ENCODE data around the gene ADAMTSL1.

ADAMTSL1 gene

DNA sequence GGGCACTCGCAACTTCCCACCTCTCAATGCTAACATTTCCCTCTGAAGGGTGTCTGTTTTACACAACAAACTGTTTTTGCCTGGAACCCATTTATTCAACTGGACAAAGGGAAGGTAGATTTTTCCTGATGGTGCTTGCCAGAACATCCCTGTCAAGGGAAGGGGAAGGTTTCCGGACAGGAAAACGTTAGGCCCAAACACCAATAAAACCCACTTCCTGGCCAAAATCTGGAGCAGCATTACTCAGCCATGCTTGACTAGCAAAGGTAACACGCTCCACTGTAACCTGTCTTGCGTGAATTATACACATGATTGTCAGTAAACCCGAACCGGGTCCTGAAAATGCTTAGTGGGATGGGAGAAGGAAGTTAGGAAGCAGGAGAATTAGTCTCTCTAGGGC lies 468.8 kb downstream of the ADAMTSL1 start:
- no peak for DNase-seq

DNA sequence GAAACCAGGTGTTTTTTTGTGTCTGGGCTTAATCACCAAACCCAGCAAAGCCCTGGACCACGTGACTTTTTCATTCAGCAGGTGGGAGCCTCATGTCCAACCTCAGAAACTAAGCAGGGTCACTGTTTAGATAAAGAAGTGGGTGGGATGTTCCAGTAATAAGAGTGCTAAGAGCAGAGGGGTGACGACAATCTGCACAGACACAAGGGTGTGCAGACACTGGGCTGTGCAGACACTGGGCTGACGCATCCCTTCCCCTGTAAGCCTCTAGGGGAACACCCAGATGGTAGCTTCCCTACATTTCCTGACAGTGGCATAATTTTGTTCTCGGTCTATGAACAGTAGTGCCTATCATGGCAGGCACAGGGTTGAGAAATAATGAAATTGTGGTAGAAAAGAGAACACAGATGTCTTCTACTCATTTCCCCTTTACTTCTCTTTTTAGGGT lies 474.0 kb downstream of the ADAMTSL1 start:
- DNase-seq: no peak

DNA sequence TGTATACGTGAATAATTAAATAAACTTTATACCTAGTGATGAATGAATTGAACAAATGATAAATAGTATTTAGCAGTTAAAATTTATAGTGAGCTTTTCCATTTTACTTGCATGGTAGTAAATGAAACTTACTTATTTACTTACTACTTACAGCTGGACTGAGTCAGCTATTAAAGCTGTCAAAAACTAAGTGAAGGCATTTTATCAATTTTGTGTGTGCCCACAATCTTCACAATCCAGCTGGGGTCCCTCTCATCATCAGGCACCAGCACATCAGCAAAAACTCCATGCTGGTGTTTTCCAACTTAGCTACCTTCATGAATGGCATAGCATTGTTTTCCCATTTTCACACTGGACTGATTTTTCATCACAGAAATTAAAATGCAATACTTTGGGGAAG lies 478.0 kb downstream of the ADAMTSL1 start:
- DNase-seq: no peak

DNA sequence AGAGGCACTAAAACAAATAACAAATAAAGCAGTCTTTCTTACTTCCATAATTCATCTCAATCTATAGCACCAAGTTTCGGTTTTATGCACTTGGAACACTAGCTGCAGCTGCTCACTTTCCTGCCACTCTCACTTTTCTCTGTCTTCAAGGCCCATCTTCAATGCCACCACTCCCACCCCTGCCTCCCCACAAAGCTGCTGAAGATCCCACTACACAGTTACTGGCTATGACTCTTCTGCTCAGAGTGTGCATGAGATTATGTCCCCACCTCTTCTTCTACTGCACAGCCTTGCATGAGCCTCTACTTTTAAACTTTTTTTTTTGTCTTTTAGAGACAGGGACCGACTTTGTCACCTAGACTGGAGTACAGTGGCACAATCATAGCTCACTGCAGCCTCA lies 481.7 kb downstream of the ADAMTSL1 start:
- DNase-seq: no peak
